Vagina (tissue), 2 donors: ENCODE data around the gene TTBK1.

ENCODE experiments used
- POLR2A ChIP-seq, 2 donors: fragments of 450-650 bp; IDR thresholded peaks; one replicate each; pipeline ENCODE4 v1.6.1; 2017; ENCODE audit warnings: antibody characterized with exemption in 2 of 2, mild to moderate bottlenecking in 2 of 2, moderate library complexity in 2 of 2
- POLR2AphosphoS5 ChIP-seq, 2 donors: sonication (generic); formaldehyde crosslinking; IDR thresholded peaks; one replicate each; pipeline ENCODE4 v1.9.0; 2017; ENCODE audit warnings: antibody characterized with exemption in 2 of 2, mild to moderate bottlenecking in 2 of 2, low read depth in 1 of 2; ENCODE audit not compliant: insufficient read depth in 1 of 2
- TF ChIP-seq, protein P1 (sequence below), 3 experiments: fragments of 450-650 bp in 2 of 3; fragments of 200-600 bp in 1 of 3; sonication (generic) in 1 of 3; IDR thresholded peaks; one replicate each; pipeline ENCODE4 v1.5.1; 2017 to 2019; ENCODE audit warnings: antibody characterized with exemption in 3 of 3, mild to moderate bottlenecking in 2 of 3, moderate library complexity in 2 of 3

DNA sequence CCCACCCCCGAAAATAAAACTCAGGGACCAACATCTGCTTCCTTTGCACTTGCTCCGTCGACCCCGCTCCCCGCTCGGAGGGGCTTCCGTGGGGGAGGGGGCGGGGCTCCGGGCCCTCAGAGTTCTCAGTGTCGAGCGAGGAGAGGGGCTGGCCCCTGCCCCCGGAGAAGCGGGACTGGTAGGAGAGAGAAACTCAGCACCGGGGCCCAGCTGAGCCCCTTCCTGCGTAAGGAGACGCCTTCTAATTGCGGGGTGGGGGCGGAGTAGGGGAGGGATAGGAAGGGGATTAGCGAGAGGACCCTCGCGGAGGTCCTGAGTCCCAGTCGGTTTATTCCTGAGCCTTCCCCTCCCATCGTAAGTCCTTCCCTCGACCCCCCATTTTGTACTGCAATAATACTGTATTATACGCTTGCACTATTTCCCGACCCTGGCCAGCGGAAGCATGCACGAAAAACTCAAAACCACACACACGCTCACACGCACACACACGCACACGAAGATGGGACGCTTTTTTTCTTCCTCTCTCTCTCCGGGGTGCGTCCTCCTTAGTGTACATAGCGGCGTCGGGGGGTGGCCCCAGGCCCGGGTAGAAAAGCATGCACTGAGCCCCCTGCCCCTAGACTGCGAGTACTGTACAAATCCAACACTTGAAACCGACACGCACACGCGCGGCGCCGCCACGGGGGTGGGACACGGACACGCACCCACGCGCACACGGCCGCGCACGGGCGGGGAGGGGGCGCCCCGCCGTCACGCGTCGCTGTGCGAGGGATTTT lies 32.7 kb downstream of the TTBK1 start:
- no peak for TF ChIP-seq POLR2A (IDR thresholded peaks at IDR 0.05)
- TF ChIP-seq, protein P1, sequence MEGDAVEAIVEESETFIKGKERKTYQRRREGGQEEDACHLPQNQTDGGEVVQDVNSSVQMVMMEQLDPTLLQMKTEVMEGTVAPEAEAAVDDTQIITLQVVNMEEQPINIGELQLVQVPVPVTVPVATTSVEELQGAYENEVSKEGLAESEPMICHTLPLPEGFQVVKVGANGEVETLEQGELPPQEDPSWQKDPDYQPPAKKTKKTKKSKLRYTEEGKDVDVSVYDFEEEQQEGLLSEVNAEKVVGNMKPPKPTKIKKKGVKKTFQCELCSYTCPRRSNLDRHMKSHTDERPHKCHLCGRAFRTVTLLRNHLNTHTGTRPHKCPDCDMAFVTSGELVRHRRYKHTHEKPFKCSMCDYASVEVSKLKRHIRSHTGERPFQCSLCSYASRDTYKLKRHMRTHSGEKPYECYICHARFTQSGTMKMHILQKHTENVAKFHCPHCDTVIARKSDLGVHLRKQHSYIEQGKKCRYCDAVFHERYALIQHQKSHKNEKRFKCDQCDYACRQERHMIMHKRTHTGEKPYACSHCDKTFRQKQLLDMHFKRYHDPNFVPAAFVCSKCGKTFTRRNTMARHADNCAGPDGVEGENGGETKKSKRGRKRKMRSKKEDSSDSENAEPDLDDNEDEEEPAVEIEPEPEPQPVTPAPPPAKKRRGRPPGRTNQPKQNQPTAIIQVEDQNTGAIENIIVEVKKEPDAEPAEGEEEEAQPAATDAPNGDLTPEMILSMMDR (IDR thresholded peaks at IDR 0.05): no peak
- TF ChIP-seq POLR2AphosphoS5 (IDR thresholded peaks at IDR 0.05; ENCODE audit: insufficient read depth in 1 of 2, low read depth in 1 of 2): no peak
